Ishikawa (cell line): ENCODE measurements around the gene DHX8.

ENCODE experiments used
- TCF12 ChIP-seq: IDR thresholded peaks from 2 replicates; pipeline ENCODE4 v1.6.1; 2012; ENCODE audit warnings: low read depth
- TEAD4 ChIP-seq: IDR thresholded peaks from 2 replicates; pipeline ENCODE4 v1.6.1; 2012
- ZBTB7A ChIP-seq: IDR thresholded peaks from 2 replicates; pipeline ENCODE4 v1.6.1; 2012; ENCODE audit warnings: low read depth
- TF ChIP-seq, protein P1 (sequence below): IDR thresholded peaks from 2 replicates; pipeline ENCODE4 v1.6.1; 2012; ENCODE audit warnings: low read depth, mild to moderate bottlenecking

DNA sequence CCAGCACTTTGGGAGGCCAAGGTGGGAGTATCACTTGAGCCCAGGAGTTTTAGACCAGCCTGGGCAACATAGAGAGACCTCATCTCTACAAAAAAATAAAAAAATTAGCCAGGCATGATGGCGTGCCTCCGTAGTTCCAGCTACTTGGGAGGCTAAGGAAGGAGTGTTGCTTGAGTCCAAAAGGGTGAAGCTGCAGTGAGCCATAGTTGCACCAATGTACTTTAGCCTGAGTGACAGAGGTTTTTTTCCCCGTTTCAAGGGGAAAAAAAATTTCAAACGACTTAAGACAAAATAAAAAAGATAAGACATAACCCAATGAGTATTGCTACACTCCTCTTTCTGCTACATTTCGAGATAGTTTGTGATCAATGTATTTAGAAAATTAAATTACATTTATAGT, 6.8 kb downstream of the DHX8 start:
- TF ChIP-seq TEAD4 (no peak), ZBTB7A (no peak), TCF12 (no peak)
- TF ChIP-seq, protein P1, sequence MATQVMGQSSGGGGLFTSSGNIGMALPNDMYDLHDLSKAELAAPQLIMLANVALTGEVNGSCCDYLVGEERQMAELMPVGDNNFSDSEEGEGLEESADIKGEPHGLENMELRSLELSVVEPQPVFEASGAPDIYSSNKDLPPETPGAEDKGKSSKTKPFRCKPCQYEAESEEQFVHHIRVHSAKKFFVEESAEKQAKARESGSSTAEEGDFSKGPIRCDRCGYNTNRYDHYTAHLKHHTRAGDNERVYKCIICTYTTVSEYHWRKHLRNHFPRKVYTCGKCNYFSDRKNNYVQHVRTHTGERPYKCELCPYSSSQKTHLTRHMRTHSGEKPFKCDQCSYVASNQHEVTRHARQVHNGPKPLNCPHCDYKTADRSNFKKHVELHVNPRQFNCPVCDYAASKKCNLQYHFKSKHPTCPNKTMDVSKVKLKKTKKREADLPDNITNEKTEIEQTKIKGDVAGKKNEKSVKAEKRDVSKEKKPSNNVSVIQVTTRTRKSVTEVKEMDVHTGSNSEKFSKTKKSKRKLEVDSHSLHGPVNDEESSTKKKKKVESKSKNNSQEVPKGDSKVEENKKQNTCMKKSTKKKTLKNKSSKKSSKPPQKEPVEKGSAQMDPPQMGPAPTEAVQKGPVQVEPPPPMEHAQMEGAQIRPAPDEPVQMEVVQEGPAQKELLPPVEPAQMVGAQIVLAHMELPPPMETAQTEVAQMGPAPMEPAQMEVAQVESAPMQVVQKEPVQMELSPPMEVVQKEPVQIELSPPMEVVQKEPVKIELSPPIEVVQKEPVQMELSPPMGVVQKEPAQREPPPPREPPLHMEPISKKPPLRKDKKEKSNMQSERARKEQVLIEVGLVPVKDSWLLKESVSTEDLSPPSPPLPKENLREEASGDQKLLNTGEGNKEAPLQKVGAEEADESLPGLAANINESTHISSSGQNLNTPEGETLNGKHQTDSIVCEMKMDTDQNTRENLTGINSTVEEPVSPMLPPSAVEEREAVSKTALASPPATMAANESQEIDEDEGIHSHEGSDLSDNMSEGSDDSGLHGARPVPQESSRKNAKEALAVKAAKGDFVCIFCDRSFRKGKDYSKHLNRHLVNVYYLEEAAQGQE: no peak
